Neural progenitor cell (in vitro differentiated cells): ENCODE results near the gene PRKCE. TPM values are rescaled to one million over a fixed set of nuclear protein-coding genes. Genes with fewer than 3 reads are reported as not detected.

ENCODE experiments used
- DNase-seq: peaks from one replicate; pipeline ENCODE4 v3.0.0-alpha.2; 2016; ENCODE audit warnings: low spot score
- H2AFZ ChIP-seq: fragments of 200-600 bp; sonication (generic); replicated peaks from 2 replicates; pipeline ENCODE4 v1.6.1; 2016; ENCODE audit warnings: antibody characterized with exemption
- H3F3A ChIP-seq: fragments of 200-600 bp; sonication (generic); 2 replicates; pipeline ENCODE4 v1.6.1; 2016; ENCODE audit warnings: antibody characterized with exemption, low read depth
- H3K27ac ChIP-seq: fragments of 200-600 bp; sonication (generic); 2 replicates; pipeline ENCODE4 v1.5.1; 2016; ENCODE audit warnings: mild to moderate bottlenecking
- H3K27me3 ChIP-seq: fragments of 200-600 bp; sonication (generic); 2 replicates; pipeline ENCODE4 v1.6.1; 2016; ENCODE audit warnings: mild to moderate bottlenecking, moderate library complexity
- H3K36me3 ChIP-seq: fragments of 200-600 bp; sonication (generic); 2 replicates; pipeline ENCODE4 v1.5.1; 2016
- H3K4me1 ChIP-seq: fragments of 200-600 bp; sonication (generic); 2 replicates; pipeline ENCODE4 v1.6.1; 2016; ENCODE audit warnings: mixed run types
- H3K4me2 ChIP-seq: fragments of 200-600 bp; sonication (generic); 2 replicates; pipeline ENCODE4 v1.6.1; 2016
- H3K4me3 ChIP-seq: fragments of 200-600 bp; sonication (generic); 2 replicates; pipeline ENCODE4 v1.5.1; 2016
- H3K79me2 ChIP-seq: fragments of 200-600 bp; sonication (generic); 2 replicates; pipeline ENCODE4 v1.6.1; 2016; ENCODE audit warnings: low read depth
- H3K9ac ChIP-seq: fragments of 200-600 bp; sonication (generic); 2 replicates; pipeline ENCODE4 v1.6.1; 2016
- H3K9me3 ChIP-seq: fragments of 200-600 bp; sonication (generic); 2 replicates; pipeline ENCODE4 v1.5.1; 2016; ENCODE audit warnings: low read depth
- H4K20me1 ChIP-seq: fragments of 200-600 bp; sonication (generic); 2 replicates; pipeline ENCODE4 v1.6.1; 2016; ENCODE audit warnings: low read depth
- H3K27ac Mint-ChIP-seq: 3 replicates; pipeline ENCODE4 v1.8.0; 2021; ENCODE audit warnings: mixed read lengths
- H3K27me3 Mint-ChIP-seq: 2 replicates; pipeline ENCODE4 v1.8.0; 2022; ENCODE audit warnings: low read depth, mild to moderate bottlenecking, inconsistent platforms, moderate library complexity, mixed read lengths; ENCODE audit not compliant: insufficient read depth
- H3K36me3 Mint-ChIP-seq: 3 replicates; pipeline ENCODE4 v1.8.0; 2021; ENCODE audit warnings: mixed read lengths
- H3K4me1 Mint-ChIP-seq: 3 replicates; pipeline ENCODE4 v1.8.0; 2021; ENCODE audit warnings: mixed read lengths
- H3K4me3 Mint-ChIP-seq: 3 replicates; pipeline ENCODE4 v1.8.0; 2021; ENCODE audit warnings: mild to moderate bottlenecking, moderate library complexity, mixed read lengths
- H3K9me3 Mint-ChIP-seq: 3 replicates; pipeline ENCODE4 v1.8.0; 2020; ENCODE audit warnings: mixed read lengths
- EZH2 ChIP-seq: fragments of 200-600 bp; sonication (generic); IDR thresholded peaks from 2 replicates; pipeline ENCODE4 v1.6.1; 2017; ENCODE audit warnings: antibody characterized with exemption, mild to moderate bottlenecking, moderate library complexity
- EZH2phosphoT487 ChIP-seq: fragments of 200-600 bp; sonication (generic); IDR thresholded peaks from 2 replicates; pipeline ENCODE4 v1.6.1; 2017; ENCODE audit warnings: antibody characterized with exemption
- total RNA-seq: library from RNA; depleted of rRNA; stranded (reverse); fragments of >200 nt; gene quantifications from 2 replicates; pipeline ENCODE4 v1.2.3, GENCODE V29; 2015; ENCODE audit warnings: low replicate concordance
- TF ChIP-seq, protein P1 (sequence below): fragments of 200-600 bp; sonication (generic); IDR thresholded peaks from 2 replicates; pipeline ENCODE4 v1.5.1; 2017; ENCODE audit warnings: antibody characterized with exemption, mild to moderate bottlenecking

The PRKCE gene
- total RNA-seq, 1 donor from 2014 or later: 4.1 TPM

DNA sequence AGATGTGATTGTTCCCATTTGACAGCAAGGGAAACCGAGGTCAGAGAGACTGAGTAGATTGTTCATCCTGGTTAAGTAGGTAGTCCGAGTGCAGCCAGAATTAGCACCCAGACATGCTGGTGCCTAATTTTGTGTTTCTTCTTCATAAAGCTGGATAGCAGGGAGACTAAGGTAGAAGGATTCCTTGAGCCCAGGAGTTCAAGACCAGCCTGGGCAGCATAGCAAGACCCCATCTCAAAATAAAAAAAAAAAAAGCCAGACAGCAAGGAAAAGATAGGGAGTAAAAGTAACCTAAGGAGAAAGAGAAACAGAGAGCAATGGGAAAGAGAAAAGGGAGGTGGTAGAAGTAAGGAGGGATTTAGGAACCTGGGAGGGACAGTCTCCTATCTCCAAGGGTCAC, 120.6 kb downstream of the PRKCE start:
- Histone ChIP-seq H3K4me1 (peaks cover 38% of the 10 kb centered on the region), H3F3A (peaks cover 8% of the 10 kb centered on the region), H4K20me1 (no peaks in the 10 kb centered on the region), H3K4me3 (no peak overlapping the region), H3K9me3 (no peaks in the 10 kb centered on the region), H2AFZ (no peak overlapping the region), H3K79me2 (no peaks in the 10 kb centered on the region), H3K36me3 (no peaks in the 10 kb centered on the region), H3K27ac (no peak overlapping the region), H3K27me3 (no peaks in the 10 kb centered on the region), H3K9ac (no peak overlapping the region), H3K4me2 (no peak overlapping the region)
- no peak for DNase-seq
- no peak for TF ChIP-seq EZH2phosphoT487
- Mint-ChIP-seq H3K4me3 (no peak overlapping the region), H3K36me3 (no peaks in the 10 kb centered on the region), H3K27me3 (peaks cover 4% of the 10 kb centered on the region), H3K27ac (no peak overlapping the region), H3K9me3 (no peaks in the 10 kb centered on the region), H3K4me1 (peaks cover 40% of the 10 kb centered on the region)

DNA sequence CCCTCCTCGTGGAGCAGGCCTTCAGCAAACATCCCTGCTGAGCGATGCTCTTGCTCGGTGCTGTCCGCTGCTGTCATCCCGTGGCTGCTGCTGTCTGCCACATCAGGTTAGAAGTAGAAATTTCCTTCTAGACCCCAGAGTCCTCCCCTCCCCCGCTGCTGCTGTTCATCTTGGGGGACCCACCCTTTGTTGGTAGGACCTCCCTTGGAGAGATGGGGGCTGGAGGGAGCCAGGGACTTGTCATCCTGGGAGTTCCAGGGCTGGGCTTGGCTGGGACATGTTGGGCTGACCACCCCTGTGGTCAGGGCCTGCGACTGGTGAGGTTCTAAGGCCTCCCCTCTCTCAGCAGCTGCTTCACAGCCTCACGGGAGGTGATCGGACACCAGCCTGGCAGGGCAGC, 122.4 kb downstream of the PRKCE start:
- H3K9me3 Mint-ChIP-seq: no peaks in the 10 kb centered on the region
- no peak overlapping the region for H3K9ac ChIP-seq
- no peak overlapping the region for H3K27ac ChIP-seq
- H3F3A ChIP-seq: peaks cover 8% of the 10 kb centered on the region
- no peak for TF ChIP-seq EZH2
- TF ChIP-seq EZH2phosphoT487: no peak
- TF ChIP-seq, protein P1, sequence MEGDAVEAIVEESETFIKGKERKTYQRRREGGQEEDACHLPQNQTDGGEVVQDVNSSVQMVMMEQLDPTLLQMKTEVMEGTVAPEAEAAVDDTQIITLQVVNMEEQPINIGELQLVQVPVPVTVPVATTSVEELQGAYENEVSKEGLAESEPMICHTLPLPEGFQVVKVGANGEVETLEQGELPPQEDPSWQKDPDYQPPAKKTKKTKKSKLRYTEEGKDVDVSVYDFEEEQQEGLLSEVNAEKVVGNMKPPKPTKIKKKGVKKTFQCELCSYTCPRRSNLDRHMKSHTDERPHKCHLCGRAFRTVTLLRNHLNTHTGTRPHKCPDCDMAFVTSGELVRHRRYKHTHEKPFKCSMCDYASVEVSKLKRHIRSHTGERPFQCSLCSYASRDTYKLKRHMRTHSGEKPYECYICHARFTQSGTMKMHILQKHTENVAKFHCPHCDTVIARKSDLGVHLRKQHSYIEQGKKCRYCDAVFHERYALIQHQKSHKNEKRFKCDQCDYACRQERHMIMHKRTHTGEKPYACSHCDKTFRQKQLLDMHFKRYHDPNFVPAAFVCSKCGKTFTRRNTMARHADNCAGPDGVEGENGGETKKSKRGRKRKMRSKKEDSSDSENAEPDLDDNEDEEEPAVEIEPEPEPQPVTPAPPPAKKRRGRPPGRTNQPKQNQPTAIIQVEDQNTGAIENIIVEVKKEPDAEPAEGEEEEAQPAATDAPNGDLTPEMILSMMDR: no peak
- H3K4me3 Mint-ChIP-seq: no peak overlapping the region
- no peaks in the 10 kb centered on the region for H3K9me3 ChIP-seq
- H3K4me1 Mint-ChIP-seq: peaks cover 37% of the 10 kb centered on the region
- H3K4me2 ChIP-seq: no peak overlapping the region
- peaks cover 4% of the 10 kb centered on the region for H3K27me3 Mint-ChIP-seq
- no peak overlapping the region for H3K4me3 ChIP-seq
- no peak overlapping the region for H2AFZ ChIP-seq
- no peaks in the 10 kb centered on the region for H3K79me2 ChIP-seq
- no peaks in the 10 kb centered on the region for H3K36me3 Mint-ChIP-seq
- H4K20me1 ChIP-seq: no peaks in the 10 kb centered on the region
- H3K27me3 ChIP-seq: no peaks in the 10 kb centered on the region
- DNase-seq: no peak
- peaks cover 35% of the 10 kb centered on the region for H3K4me1 ChIP-seq
- H3K27ac Mint-ChIP-seq: no peak overlapping the region
- no peaks in the 10 kb centered on the region for H3K36me3 ChIP-seq

DNA sequence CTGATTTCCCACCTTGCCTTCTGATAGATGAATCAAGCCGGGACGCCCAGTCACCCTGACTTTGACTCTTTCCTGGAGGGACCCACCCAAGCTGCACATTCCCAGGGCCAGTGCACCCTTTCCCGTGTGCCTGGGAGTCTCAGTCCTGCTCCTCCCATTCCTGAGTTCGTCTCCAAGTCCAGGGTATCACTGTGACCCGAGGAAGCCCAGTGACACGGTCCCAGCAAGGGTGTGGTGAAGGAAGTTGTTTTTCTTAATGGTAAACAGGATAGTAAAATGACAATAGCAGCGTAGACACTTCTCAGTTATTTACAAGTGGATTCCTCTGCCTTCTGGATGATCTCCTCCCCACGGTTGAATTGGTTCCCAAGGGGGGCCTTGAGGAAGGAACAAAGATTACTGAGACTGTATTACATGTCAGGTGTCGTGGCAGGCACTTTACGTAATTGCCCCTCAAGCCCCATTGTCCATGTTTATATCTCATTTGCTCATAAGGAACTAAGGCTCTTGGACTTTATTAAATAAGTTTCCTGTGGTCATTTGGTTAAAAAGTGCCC, 123.3 kb downstream of the PRKCE start:
- Histone ChIP-seq H2AFZ (no peak overlapping the region), H3K79me2 (no peaks in the 10 kb centered on the region), H3K9ac (no peak overlapping the region), H3K4me3 (no peak overlapping the region), H4K20me1 (no peaks in the 10 kb centered on the region), H3K4me2 (no peak overlapping the region), H3K27ac (no peak overlapping the region), H3K4me1 (peaks cover 27% of the 10 kb centered on the region), H3K9me3 (no peaks in the 10 kb centered on the region), H3F3A (peaks cover 8% of the 10 kb centered on the region), H3K27me3 (no peaks in the 10 kb centered on the region), H3K36me3 (no peaks in the 10 kb centered on the region)
- Mint-ChIP-seq H3K9me3 (no peaks in the 10 kb centered on the region), H3K36me3 (no peaks in the 10 kb centered on the region), H3K27ac (no peak overlapping the region), H3K27me3 (peaks cover 6% of the 10 kb centered on the region), H3K4me3 (no peak overlapping the region), H3K4me1 (peaks cover 28% of the 10 kb centered on the region)
- TF ChIP-seq, protein P1: no peak
- no peak for TF ChIP-seq EZH2
- TF ChIP-seq EZH2phosphoT487: no peak
- no peak for DNase-seq

DNA sequence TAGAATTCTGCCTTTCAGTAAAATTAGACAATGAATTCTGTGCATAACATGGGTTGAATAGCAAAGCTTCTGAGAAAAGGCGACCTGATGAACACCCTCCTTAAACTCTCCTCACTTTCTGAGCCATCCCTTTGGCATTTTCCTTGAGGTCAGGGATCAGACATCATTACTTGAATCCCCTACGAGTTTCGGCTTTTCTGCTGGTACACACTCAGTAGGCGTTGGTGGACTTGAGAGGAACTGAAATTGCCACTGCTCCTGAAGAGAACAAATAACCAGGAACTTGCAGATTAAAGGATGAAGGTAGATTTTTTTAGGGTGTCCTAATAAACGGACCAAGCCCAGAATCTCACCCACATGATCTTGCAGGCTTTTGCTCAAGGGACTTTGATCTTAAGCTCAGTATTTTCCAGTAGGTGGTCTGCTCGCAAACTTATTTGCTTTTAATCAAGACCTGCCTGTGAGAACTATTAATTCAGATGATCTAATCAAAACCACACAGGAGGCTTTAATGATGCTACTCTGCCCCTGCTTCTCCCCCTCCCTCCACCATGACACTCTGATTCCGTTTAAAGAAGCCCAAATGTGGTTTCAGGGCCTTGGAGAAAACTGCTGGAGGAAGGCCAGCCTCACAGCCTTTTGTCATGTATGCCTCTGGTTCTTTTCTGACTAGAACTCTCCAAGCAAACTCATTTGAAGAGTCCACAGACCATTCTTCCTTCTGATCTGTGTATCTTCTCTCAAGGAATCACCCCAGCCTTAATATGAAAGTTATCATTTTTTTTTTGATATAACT, 124.9 kb downstream of the PRKCE start:
- no peak overlapping the region for H3K4me3 ChIP-seq
- DNase-seq: no peak
- no peak overlapping the region for H2AFZ ChIP-seq
- H3K36me3 ChIP-seq: no peaks in the 10 kb centered on the region
- H3K36me3 Mint-ChIP-seq: no peaks in the 10 kb centered on the region
- no peaks in the 10 kb centered on the region for H3K9me3 Mint-ChIP-seq
- H3K4me2 ChIP-seq: no peak overlapping the region
- no peak overlapping the region for H3K4me3 Mint-ChIP-seq
- H3K27ac Mint-ChIP-seq: no peak overlapping the region
- TF ChIP-seq, protein P1: no peak
- TF ChIP-seq EZH2phosphoT487: no peak
- H3K79me2 ChIP-seq: no peaks in the 10 kb centered on the region
- no peaks in the 10 kb centered on the region for H4K20me1 ChIP-seq
- no peak overlapping the region for H3K9ac ChIP-seq
- H3K9me3 ChIP-seq: no peaks in the 10 kb centered on the region
- H3K4me1 Mint-ChIP-seq: peaks cover 17% of the 10 kb centered on the region
- no peaks in the 10 kb centered on the region for H3K27me3 ChIP-seq
- peaks cover 6% of the 10 kb centered on the region for H3K27me3 Mint-ChIP-seq
- H3K4me1 ChIP-seq: peaks cover 12% of the 10 kb centered on the region
- H3F3A ChIP-seq: peaks cover 3% of the 10 kb centered on the region
- no peak overlapping the region for H3K27ac ChIP-seq
